Left kidney (tissue), 8 donors: ENCODE results near the gene OR13C4. TPM values are rescaled to one million over a fixed set of nuclear protein-coding genes. Genes with fewer than 3 reads are reported as not detected.
"Not testable (repeated sequence)": the region's sequence is repeated elsewhere in the genome, so short reads cannot be mapped to it uniquely, and the experiment has no call there.

Experiments
- DNase-seq: peaks from one replicate; pipeline ENCODE4 v3.0.0-alpha.2; 2013
- long read RNA-seq, 8 donors: transcript quantifications; one replicate each; lab custom pipeline, GENCODE V29; 2026
- polyA plus RNA-seq: library from polyadenylated mRNA; unstranded; fragments of 120-200 nt; gene quantifications from one replicate; pipeline ENCODE4 v1.2.1, GENCODE V29; 2013; ENCODE audit not compliant: insufficient read length

Gene OR13C4
- not detected for polyA plus RNA-seq
- long read RNA-seq, donor 1, result 0 reads
- long read RNA-seq, donor 2, result 0 reads
- long read RNA-seq, donor 3, result 0 reads
- long read RNA-seq, donor 4, result 0 reads
- long read RNA-seq, donor 5, result 0 reads
- long read RNA-seq, donor 6, result 0 reads
- long read RNA-seq, donor 7, result 0 reads
- long read RNA-seq, donor 8, result 0 reads

DNA sequence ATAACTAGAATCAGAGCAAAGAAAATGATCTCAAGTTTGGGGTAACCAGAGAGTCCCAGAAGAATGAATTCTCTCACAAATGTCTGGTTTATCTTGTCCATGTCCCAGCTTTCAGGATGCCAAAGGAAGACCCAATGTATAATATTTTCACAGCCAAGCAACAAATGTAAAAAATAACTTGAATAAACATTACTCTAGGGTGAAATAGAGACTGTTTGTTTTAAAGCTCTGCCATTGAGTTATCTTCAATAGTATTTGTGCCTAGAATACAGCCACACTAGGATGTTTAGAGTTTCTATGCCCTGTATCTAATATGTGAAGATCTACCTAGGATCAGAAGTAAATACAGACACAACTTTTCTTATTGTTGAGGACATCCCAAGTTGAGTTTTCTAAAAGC lies at the start of gene OR13C4:
OR13C4 (minus strand) TSS at position 101 of the 400 bp plus-strand sequence; CDS start at position 101, 0 bp downstream.
- DNase-seq, result no peak

DNA sequence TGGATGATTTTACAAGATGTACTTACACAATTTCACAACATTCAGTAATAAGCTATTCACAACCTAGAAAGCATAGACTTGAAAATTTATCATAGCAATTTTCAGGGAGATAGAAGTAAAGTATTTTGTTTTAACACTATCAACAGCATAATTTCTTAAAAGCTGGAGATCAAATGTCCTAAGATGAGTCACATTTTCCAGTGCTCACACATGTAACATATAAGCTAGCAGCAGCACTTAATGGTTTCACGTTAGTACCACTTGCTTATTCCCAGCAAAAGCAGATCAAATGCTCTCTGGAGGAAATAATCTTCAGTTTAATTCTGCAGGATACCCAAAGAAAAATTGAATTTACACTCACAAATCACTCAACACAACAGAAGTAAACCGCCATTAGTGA lies 48.4 kb upstream of the OR13C4 start:
- DNase-seq, result no peak

DNA sequence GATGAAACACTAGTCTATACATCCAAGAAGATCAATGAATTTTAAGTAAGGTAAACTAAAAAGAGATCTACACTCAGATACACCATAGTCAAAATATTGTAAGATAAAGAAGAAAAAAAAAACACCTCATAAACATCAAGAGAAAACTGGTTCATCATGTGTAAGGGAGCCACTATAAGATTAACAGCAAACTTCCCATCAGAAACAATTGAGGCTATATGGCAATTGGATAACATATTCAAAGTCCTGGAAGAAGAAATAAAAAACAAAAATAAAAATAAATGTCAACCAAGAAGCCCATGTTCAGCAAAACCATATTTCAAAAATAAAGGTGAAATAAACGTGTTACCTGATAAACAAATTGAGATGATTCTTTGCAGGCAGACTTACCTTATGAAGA lies 45.6 kb upstream of the OR13C4 start:
- no peak for DNase-seq

DNA sequence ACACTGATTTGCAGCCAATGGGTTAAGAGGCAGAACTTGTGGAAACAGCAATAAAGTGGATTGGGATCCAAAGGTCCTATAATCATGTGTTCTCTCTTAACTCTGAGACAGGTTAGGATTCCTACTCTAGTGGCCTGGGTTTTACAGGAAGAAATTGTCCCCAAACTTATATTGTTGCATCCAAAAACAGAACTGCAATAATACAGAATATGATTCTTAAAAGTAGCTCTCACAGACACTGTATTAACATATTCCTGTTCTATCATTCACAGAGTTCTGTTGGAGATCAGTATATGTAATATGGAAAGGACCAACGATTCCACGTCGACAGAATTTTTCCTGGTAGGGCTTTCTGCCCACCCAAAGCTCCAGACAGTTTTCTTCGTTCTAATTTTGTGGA lies 41.9 kb upstream of the OR13C4 start, which contains the start of gene OR13C8:
OR13C8 (plus strand) TSS at position 301 of the 400 bp plus-strand sequence; CDS start at position 301, 0 bp downstream.
- DNase-seq, result no peak

DNA sequence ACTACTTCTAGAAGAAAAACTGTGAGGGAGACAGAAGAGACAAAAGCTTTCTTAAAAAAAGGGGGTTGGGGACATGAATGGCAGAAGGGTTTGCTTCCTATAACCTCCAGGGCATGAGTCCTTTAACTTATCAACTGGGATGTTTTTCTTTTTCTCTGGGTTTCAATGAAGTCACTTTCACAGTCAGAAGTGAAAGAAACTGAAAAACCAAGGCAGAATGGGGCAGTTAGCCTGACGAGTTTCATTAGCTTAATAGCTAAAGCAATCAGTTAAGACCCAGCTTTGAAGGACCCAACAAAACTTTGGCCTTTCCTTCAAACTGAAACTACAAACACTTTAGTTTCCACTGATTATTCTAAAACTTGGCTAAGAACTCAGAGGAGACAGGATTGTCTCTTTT lies 37.3 kb upstream of the OR13C4 start:
- no peak for DNase-seq

DNA sequence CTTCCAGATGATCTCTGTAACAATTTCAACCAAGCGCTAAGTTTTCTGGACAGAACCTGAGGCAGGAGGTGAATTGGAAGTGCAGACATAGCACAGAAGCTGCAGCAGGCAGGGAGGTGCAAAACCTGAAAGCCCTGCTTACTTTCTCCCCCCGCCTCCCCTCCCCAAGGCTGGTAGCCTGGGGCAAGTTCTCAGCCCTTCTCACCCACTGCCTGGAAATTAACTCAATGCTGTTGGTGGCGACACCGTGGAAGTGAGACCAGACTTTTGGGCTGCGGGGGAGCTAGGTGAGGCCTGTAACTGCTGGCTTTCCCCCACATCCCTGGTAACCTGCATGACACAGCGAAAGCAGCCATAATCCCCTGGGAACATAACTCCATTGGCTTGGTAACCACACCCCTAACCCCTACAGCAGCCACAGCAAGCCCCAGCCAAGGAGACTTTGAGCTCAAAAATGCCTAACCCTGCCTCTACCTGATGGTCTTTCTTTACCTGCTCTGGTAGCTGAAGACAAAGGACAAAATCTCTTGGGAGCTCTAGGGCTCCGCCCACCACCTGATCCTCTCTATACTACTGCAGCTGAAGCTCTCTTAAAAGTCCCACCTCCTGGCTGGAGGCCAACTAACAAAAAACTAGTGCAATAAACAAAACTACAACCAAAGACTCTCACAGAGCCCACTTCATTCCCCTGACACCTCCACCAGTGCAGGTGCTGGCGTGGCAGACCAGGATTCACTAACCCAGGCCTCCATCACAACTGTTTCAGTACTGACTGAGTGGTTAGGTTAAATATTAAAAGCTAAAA lies 30.0 kb upstream of the OR13C4 start:
- DNase-seq, result no peak

DNA sequence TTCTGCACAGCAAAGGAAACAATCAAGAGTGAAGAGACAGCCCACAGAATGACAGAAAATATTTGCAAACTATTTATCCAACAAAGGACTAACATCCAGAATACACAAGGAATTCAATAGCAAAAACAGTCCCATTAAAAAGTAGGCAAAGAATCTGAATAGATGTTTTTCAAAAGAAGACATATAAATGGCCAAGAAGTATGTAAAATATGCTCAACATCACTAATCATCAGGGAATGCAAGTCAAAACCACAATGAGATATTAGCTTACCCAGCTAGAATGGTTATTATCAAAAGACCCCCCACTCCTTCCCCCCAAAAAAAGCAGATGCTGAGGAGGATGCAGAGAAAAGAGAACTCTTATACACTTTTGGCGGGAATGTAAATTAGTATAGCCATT lies 28.5 kb upstream of the OR13C4 start:
- no peak for DNase-seq

DNA sequence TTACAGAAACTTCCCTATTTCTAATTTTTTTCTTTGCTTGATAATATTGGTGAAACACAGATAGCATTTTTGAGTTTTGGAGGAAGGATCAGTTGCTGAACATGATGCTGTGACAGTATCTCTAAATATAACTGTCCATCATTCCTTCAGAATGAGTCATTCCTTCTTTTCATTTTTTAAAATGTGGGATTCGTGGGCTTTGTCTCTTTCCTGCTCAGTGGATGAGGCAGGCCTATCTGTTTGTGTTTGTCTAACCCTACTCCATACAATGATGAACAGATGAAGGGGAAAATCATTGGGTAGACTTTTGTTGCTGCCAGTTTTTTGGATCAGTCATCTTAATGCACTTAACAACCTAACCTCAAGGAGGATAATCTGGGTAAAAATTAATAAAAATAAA lies 26.3 kb upstream of the OR13C4 start:
- no peak for DNase-seq

DNA sequence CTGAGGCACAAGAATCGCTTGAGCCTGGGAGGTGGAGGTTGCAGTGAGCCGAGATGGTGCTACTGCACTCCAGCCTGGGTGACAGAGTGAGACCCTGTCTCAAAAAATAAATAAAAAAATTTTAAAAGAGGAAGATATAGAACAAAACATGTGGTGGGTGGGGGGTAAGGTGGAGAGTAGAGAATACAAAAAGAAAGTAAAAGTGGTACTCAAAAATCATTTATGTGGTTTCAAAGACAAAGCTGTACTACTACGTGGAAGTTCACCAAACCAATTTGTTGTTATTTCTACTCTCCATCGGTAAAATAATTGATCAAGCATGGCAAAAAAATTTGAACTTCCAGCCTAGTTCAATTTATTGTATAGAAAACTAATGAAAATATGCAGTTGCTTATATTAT lies 17.6 kb upstream of the OR13C4 start:
- no peak for DNase-seq

DNA sequence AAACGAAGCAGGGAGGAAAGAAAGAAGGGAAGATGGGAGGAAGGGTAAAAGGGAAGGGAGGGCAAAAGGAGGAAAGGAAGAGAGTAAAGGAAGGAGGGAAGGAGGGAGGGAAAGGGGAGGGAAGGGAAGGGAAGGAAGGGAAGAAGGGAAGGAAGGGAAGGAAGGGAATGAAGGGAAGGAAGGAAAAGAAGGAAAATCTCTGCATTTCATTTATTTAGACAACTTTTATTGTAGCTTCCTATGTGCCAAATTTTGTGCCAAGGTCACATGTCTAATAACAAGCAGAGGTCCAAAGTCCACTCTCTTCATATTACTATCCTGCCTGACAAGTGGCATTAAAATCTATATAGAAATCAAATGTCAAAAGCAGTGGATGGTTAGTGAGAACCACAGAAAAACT lies 12.3 kb upstream of the OR13C4 start:
- DNase-seq, result no peak

GRCh38 chr9:104536756-104537155 lies 9.7 kb upstream of the OR13C4 start, which contains the start of gene OR13C3:
Gene OR13C3, minus strand, starts transcription at chr9:104536856. Its CDS starts 133 bp downstream, at chr9:104536723.
- DNase-seq, result no peak

DNA sequence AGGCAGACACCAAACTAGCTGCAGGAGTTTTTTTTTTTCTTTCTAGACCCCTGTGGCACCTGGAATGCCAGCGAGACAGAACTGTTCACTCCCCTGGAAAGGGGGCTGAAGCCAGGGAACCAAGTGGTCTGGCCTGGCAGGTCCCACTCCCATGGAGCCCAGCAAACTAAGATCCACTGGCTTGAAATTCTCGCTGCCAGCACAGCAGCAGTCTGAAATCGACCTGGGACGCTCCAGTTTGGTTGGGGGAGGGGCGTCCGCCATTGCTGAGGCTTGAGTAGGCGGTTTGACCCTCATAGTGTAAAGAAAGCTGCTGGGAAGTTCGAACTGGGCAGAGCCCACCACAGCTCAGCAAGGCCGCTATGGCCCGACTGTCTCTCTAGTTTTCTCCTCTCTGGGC lies 6.8 kb downstream of the OR13C4 start:
- DNase-seq, result not testable (repeated sequence)

- DNase-seq, result no peak
Observed at GRCh38 chr9:104514901-104515300, 12.1 kb downstream of the OR13C4 start.

GRCh38 chr9:104506565-104506964 lies 20.4 kb downstream of the OR13C4 start:
- DNase-seq, result no peak

- no peak for DNase-seq
Observed at GRCh38 chr9:104503963-104504362, 23.0 kb downstream of the OR13C4 start, which contains the start of gene OR13F1. Gene OR13F1, plus strand, starts transcription at chr9:104504263. Its CDS starts 0 bp downstream, at chr9:104504263.

- no peak for DNase-seq
Observed at GRCh38 chr9:104503440-104503839, 23.6 kb downstream of the OR13C4 start.

DNA sequence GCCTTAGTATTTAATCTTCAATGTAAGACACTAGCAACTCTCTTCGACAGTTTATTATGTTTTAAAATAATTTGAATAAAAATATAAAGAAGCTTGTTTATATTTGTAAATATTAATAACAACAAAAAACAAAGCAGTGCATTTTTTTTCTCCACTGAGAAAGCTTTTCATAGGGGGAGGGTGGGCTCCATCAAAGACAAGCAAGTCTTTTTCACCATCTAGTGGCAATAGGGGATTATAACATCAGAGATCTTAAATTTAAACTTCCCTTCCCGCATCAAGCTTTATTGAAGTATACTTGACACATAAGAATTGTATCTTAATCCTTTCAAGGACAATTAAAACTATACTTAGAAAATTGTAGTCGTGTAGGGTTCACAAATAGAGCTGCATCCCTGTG lies 32.2 kb downstream of the OR13C4 start:
- DNase-seq, result peak; percentile 14

DNA sequence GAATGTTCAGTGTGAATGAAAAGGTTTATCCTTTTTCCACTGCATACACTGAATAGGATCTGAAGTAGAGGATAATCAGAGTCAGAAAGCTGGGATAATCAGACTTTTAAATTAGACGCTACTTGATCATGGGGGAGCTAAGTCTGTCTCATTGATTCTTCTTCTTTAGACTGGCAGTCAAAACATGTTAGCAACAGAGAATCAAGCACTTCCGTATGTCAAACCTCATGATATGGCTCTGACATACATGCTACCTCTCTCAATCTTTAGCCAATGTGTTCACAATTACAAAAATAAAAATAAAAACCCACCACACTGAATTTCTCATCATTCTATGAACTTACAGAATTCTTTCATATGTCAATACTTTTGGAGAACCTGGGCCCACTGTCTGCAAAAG lies 42.0 kb downstream of the OR13C4 start:
- DNase-seq, result no peak

DNA sequence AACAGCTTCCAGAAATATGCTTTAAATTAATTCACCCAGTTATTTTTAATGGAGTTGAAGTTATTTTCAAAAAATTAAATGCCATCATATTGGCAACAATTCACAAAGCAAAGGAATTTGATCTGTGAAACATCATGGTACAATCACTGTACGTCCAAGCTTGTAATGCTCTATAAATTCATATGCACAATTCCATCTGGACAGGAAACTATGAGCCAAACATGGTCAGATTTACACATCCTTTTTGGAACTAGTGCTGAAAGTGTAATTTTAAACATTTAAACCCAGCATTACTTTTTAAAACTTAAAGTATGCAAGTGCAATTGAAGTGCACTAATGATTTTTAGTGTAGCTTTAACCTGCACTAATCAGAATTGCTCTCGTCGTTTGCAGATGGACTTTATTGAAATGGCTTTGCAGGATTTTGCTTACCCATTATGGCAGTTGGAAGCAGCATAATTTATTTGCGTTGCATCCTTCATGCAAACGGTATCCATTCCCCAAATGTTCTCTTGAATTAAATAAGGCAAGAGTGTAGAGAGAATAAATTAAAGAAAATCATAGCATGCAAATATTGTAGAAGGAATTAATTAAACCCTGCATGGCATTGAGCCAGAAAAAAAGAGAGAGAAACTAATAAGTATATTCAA lies 44.0 kb downstream of the OR13C4 start:
- DNase-seq, result no peak
